K562 (cell line): Measurements from ENCODE around the gene ZNF330. TPM values are rescaled to one million over a fixed set of nuclear protein-coding genes. Genes with fewer than 3 reads are reported as not detected.

Experiments
- BMI1 ChIP-seq: fragments of 150-350 bp; IDR thresholded peaks from 2 replicates; pipeline ENCODE4 v1.6.1; 2014; ENCODE audit warnings: low read length
- ETS1 ChIP-seq: conservative IDR thresholded peaks from 2 replicates; pipeline ENCODE4 v1.6.1; 2011; ENCODE audit warnings: low read depth, mild to moderate bottlenecking, low read length; ENCODE audit not compliant: control insufficient read depth
- FOXA3 ChIP-seq, 2 experiments: fragments of 450-650 bp in 1 of 2; sonication (generic) in 1 of 2; formaldehyde crosslinking; IDR thresholded peaks in 1 of 2; conservative IDR thresholded peaks in 1 of 2; 2 replicates each; pipeline versions ENCODE4 v1.4.0 to v1.8.0; 2020 to 2022; ENCODE audit warnings: mild to moderate bottlenecking in 2 of 2, missing genetic modification reagents in 1 of 2
- L3MBTL2 ChIP-seq: fragments of 450-650 bp; IDR thresholded peaks from 2 replicates; pipeline ENCODE4 v1.6.1; 2016; ENCODE audit warnings: mild to moderate bottlenecking, moderate library complexity
- SMAD2 ChIP-seq: fragments of 150-350 bp; IDR thresholded peaks from 2 replicates; pipeline ENCODE4 v1.6.1; 2014; ENCODE audit warnings: low read depth, mild to moderate bottlenecking, low read length
- SNAPC5 ChIP-seq: fragments of 250-450 bp; sonication (Bioruptor Pico); IDR thresholded peaks from 2 replicates; pipeline ENCODE4 v1.8.0; 2021; ENCODE audit warnings: moderate library complexity, mild to moderate bottlenecking, inconsistent platforms
- ZBTB40 ChIP-seq, 2 experiments: fragments of 450-650 bp in 1 of 2; sonication (generic) in 1 of 2; formaldehyde crosslinking in 1 of 2; IDR thresholded peaks; 2 replicates each; pipeline versions ENCODE4 v1.7.1 to v1.9.0; 2016 to 2022; ENCODE audit warnings: inconsistent platforms in 1 of 2, mild to moderate bottlenecking in 1 of 2, missing genetic modification reagents in 1 of 2
- ZNF280B ChIP-seq: fragments of 250-450 bp; sonication (Bioruptor Pico); IDR thresholded peaks from 2 replicates; pipeline ENCODE4 v1.5.1; 2021; ENCODE audit warnings: mild to moderate bottlenecking
- ZNF511 ChIP-seq: sonication (generic); formaldehyde crosslinking; IDR thresholded peaks from 2 replicates; pipeline ENCODE4 v1.8.0; 2022; ENCODE audit warnings: mild to moderate bottlenecking, missing genetic modification reagents
- ZNF551 ChIP-seq: fragments of 250-450 bp; sonication (Bioruptor Pico); IDR thresholded peaks from 2 replicates; pipeline ENCODE4 v1.5.0; 2021; ENCODE audit warnings: mild to moderate bottlenecking, moderate library complexity
- ZNF766 ChIP-seq: fragments of 200-800 bp; sonication (Bioruptor generic); conservative IDR thresholded peaks from 2 replicates; pipeline ENCODE4 v1.6.1; 2016; ENCODE audit warnings: missing genetic modification characterization, missing compliant biosample characterization
- polyA plus RNA-seq, 8 experiments: library from polyadenylated mRNA; depleted of rRNA in 4 of 8; stranded (reverse) in 5 of 8; unstranded in 3 of 8; fragments of >200 nt; fragmentation: Nextera tagmentation in 2 of 8; fragmentation: Illumina TruSeq in 1 of 8; extraction: Ambion mirVana in 2 of 8; extraction: Trizol in 1 of 8; gene quantifications; 2 replicates each; pipeline versions ENCODE4 v1.2.1 to v1.2.3, GENCODE V29; 2011 to 2014; ENCODE audit warnings: inconsistent platforms in 1 of 8, missing spikeins in 1 of 8
- total RNA-seq, 7 experiments: library from RNA; depleted of rRNA in 6 of 7; stranded (reverse); fragments of >200 nt in 6 of 7; fragmentation: Illumina TruSeq in 2 of 7; extraction: Trizol in 2 of 7; gene quantifications; 2 replicates each; pipeline versions ENCODE4 v1.2.1 to v1.2.3, GENCODE V29; 2011 to 2021; ENCODE audit warnings: low replicate concordance in 1 of 7

ZNF330 gene
- total and polyA plus RNA-seq, 9 of the 15 experiments (the other 6 are each of a cell fraction or from before 2014, with no cell fraction given): 70.0 to 115 (median 92.0) TPM

- TF ChIP-seq ZBTB40 (IDR thresholded peaks at IDR 0.05) (peak; percentile 43; the same call in 1 of the 2 replicates), ZBTB40 (CRISPR knock-in tag; IDR thresholded peaks at IDR 0.05) (no peak), FOXA3 (CRISPR knock-in tag; conservative IDR thresholded peaks at IDR 0.05 in 1 of 2, IDR thresholded peaks at IDR 0.05 in 1 of 2) (no peak), BMI1 (no peak), ZNF766 (CRISPR knock-in tag) (no peak), ZNF511 (no peak), L3MBTL2 (no peak), ZNF280B (CRISPR knock-in tag) (no peak), ZNF551 (CRISPR knock-in tag) (no peak), SMAD2 (no peak), SNAPC5 (CRISPR knock-in tag) (no peak), ETS1 (0 out of 2 replicates have a peak, but pooled peaks have one; percentile 26)
Observed at GRCh38 chr4:141220691-141221659, at the start of gene ZNF330 (continued).
